Glomerular visceral epithelial cell (primary cell): ENCODE measurements around the gene MUC12.
"Not testable (repeated sequence)": the region's sequence is repeated elsewhere in the genome, so short reads cannot be mapped to it uniquely, and the experiment has no call there.

Experiments
- DNase-seq: peaks from one replicate; pipeline ENCODE4 v3.0.0-alpha.2; 2016; ENCODE audit errors: extremely low spot score

The MUC12 gene, protein sequence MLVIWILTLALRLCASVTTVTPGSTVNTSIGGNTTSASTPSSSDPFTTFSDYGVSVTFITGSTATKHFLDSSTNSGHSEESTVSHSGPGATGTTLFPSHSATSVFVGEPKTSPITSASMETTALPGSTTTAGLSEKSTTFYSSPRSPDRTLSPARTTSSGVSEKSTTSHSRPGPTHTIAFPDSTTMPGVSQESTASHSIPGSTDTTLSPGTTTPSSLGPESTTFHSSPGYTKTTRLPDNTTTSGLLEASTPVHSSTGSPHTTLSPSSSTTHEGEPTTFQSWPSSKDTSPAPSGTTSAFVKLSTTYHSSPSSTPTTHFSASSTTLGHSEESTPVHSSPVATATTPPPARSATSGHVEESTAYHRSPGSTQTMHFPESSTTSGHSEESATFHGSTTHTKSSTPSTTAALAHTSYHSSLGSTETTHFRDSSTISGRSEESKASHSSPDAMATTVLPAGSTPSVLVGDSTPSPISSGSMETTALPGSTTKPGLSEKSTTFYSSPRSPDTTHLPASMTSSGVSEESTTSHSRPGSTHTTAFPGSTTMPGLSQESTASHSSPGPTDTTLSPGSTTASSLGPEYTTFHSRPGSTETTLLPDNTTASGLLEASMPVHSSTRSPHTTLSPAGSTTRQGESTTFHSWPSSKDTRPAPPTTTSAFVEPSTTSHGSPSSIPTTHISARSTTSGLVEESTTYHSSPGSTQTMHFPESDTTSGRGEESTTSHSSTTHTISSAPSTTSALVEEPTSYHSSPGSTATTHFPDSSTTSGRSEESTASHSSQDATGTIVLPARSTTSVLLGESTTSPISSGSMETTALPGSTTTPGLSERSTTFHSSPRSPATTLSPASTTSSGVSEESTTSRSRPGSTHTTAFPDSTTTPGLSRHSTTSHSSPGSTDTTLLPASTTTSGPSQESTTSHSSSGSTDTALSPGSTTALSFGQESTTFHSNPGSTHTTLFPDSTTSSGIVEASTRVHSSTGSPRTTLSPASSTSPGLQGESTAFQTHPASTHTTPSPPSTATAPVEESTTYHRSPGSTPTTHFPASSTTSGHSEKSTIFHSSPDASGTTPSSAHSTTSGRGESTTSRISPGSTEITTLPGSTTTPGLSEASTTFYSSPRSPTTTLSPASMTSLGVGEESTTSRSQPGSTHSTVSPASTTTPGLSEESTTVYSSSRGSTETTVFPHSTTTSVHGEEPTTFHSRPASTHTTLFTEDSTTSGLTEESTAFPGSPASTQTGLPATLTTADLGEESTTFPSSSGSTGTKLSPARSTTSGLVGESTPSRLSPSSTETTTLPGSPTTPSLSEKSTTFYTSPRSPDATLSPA (N-terminal part only)

DNA sequence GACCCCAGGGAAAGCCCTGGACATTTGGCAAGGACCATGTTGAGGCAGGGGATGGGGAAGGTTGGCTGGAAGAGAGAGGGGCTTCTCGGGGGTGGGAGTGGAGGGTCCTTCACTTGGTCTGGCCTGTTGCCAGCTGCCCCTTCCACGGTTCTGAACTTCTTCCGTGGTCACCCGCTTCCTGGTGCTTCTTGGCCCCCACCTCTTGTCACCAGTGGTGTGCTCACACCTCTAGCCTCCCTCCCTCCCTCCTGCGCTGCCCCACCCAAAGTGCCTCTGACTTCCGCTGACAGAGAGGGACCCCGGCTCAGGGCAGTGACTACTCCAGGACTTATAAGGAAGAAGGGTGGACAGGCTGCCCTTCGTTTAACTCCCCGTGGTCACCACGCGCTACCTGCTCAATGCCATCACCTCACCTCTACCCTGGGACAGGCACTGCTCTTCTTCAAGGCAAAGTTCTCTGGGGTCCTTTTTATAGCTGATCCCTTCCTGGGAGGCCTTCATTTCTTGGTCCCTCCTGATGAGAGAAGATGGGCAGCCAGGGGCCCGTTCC is at the start of gene MUC12:
Gene MUC12, plus strand, starts transcription at position 500 of the 550 bp plus-strand sequence. CDS start 58 bp downstream, outside the sequence.
- no peak for DNase-seq

DNA sequence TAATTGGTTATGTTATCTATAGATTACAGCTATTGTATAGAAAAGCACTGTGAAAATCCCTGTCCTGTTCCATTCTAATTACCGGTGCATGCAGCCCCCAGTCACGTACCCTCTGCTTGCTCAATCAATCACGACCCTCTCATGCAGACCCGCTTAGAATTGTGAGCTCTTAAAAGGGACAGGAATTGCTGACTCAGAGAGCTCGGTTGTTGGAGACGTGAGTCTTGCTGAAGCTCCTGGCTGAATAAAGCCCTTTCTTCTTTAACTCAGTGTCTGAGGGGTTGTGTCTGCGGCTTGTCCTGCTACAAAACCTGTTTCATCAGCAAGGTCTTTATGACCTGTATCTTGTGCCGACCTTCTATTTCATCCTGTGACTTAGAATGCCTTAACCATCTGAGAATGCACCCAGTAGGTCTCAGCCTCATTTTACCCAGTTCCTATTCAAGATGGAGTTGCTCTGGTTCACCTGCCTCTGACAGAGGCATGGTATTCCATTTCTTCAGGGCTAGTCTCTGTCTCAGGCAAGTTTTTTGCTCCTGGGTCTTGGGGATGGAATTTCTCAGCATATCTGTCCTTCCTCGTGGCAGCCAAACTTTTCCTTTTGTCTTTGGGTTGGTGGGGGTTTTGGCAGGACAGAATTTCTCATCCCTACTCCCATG is 49.5 kb upstream of the MUC12 start:
- not testable (repeated sequence) for DNase-seq

DNA sequence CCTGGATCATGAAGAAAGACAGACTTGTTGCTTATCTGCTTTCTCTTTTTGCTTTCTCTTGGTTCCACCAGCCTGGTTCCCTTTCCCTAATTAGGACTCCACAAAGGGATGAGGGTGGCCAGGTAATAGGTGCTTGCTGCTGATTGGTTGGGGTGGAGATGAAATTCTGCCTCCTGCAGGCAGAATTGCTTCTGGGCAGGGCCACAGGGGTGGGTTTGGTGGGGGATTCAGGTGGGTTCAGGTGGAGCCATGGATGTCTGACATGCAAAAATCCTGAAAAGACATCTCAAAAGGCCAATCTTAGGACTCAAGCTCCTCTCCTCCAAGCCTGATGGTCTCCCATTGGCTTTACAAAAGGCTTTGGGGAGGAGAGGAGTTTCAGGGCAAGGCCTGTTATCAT is 48.3 kb upstream of the MUC12 start:
- no peak for DNase-seq

DNA sequence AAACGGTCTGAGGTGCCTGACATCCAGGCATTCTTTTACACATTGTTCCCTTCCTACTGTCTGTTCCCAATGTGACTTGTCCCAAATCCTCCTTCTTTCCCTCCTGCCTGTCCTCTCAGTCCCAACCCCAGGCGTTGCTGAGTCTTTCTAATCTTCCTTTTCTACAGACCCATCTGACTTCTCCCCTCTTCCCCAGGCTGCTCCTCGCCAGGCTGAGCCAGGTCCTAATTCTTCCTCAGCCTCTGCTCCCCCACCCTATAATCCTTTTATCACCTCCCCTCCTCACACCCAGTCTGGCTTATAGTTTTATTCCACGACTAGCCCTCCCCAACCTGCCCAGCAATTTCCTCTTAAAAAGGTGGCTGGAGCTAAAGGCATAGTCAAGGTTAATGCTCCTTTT is 45.7 kb upstream of the MUC12 start:
- not testable (repeated sequence) for DNase-seq

DNA sequence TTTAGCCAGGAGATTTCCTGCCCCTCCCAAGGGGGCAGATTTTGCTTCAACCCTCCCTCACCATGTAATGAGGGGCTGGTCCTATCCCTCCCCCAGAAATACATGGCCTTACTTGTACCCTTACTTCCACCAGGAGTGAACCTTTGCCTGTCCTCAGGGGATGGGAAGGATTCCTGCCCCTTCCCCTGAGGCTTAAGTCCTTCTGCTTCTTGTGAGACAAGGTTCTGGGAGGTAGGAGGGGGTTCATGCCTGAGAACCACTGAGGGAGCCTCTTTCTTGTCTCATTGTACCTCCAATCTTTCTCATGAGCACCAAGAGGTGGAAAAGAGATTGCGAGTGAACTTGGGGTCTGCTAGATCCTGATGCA is 39.6 kb upstream of the MUC12 start:
- DNase-seq, result no peak

DNA sequence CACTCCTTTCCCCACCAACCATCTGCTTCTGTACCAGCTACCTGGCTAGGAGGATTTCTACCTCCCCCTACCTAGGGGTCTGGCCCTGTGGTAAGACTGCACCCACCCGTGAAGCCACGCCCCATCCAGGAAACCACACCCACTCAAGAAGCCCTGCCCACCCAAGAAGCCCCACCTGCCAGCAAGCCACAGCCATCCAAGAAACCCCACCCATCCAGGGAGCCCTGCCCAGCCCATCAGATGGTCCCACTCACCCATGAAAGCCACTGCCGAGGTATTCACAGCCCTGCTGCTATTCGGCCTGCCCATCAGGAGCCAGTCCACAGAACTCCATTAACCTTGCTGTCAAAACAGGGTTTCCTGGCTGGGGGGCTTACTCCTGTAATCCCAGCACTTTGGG is 35.6 kb upstream of the MUC12 start:
- DNase-seq, result no peak

DNA sequence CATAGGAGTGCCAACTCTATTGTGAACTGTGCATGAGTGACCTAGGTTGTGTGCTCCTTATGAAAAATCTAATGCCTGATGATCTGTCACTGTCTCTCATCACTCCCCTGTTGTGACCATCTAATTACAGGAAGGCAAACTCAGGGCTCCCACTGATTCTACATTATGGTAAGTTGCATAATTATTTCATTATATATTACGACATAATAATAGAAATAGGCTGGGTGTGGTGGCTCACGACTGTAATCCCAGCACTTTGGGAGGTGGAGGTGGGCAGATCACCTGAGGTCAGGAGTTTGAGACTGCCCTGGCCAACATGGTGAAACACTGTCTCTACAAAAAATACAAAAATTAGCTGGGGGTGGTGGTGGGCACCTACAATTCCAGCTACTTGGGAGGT is 34.0 kb upstream of the MUC12 start:
- not testable (repeated sequence) for DNase-seq

DNA sequence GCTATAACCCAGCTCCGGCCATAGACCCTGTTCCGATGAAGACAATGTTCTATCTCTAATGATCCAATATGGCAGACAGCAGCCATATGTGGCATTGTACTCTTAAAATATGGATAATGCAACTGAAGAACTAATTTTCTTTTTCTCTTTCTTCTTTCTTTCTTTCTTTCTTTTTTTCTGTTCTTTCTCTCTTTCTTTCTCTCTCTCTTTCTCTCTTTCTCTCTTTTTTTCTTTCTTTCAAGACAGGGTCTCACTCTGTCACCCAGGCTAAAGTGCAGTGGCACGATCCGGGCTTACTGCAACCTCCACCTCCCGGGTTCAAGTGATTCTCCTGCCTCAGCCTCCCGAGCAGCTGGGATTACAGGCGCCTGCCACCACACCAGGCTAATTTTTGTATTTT is 33.2 kb upstream of the MUC12 start:
- DNase-seq, result not testable (repeated sequence)

DNA sequence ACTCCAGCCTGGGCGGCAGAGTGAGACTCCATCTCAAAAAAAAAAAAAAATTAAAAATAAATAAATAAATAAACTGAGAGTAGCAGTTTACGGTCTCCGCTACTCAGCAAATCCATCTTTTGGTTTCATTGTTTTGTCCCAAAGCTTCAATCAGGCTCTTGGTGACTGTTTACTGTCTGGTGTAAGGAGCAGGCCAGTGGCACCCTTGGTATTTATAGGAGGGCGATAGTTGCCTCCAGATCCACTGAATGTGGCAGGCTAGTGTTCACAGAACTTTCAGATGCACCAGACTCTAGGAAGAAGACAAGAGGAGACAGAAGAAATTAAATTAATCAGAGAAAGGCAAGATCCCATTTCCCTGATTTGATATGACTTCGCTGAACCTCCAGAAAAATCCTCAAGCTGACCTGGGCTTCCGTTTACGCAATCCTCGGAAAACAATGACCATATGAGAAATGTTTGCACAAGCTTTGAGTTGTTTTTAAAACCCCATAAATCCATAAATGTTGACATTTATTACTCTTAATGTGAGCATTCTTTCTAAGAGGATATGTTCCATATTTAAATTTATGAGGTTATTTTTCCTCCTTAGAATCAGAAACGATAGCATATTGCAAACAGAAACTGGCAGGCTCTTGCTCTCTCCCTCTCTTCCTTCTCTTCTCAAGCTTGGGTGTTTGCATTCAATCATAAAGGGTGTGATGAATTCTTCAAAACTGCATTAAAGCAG is 27.2 kb upstream of the MUC12 start:
- no peak for DNase-seq

DNA sequence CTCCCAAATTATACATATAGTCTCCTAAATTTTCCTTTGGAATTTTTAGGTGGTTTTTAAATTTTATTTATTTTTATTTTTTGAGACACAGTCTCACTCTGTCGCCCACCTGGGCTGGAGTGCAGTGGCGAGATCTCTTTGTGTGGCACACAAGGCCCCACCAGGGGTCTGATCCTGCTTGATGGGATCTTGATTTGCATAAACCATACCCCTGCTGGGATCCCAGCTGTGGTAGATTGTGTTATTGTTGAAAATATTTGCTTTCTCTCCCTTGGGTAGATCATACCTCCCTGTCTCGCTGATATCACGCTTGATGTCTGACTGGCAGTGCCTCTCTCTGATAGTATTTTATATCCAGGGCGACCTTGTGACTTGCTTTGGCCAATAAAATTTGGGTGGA is 25.7 kb upstream of the MUC12 start:
- DNase-seq, result no peak

DNA sequence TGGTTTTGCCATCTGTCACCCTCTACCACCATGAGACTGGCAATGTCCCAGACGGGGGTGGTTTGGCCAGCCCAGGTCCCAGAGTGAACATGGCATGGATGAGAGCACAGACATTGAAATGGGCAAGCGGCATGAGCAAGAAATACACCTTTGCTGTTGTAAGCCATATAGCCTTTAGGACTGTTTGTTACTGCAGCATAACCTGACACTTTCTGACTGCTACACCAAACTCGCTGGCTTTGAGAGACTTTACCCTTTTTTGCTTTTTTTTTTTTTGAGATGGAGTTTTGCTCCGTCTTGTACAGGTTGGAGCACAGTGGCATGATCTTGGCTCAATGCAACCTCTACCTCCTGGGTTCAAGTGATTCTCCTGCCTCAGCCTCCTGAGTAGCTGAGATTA is 25.2 kb upstream of the MUC12 start:
- DNase-seq, result no peak

DNA sequence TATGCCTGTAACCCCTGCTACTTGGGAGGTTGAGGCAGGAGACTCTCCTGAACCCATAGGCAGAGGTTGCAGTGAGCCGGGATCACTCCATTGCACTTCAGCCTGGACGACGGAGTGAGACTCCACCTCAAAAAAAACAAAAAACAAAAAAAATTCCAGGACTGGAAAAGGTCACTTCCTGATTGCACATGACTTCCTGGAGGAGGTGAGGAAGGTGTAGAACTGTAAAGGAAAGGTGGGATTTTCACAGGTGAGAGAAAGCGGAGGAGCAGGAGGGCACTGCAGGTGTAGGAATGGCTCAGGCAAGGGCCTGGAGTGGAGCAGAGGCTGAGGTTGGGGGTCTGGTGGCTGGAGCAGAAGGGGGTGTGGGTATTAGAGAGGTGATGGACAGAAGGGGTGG is 23.3 kb upstream of the MUC12 start:
- DNase-seq, result no peak

DNA sequence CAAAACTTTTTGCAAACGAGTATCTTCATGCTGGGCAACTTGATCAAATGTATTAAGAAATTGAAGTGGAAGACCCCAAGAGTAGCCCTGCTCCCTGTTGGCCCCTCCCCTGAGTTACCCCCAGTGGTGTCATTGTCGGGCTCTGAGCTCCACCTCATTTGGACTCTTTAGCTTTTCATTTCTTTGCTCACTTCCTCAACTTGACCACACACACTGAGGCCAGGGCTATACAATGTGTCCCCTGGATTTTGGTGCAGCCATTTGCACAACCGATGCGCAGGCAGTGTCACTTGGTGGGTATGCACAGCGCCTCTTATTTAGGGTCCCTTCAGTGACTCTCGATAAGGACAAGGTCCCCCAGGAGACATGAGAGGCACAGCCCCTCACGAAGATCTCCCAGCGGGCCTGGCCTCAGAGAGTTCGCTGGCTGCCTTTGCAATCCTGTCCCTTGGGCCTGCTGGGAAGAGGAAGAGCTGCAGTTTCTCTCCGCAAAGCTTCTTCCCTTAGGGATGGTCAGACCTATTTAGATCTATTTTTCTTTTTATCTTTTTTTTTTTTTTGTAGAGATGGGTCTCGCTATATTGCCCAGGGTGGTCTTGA is 22.5 kb upstream of the MUC12 start:
- no peak for DNase-seq

DNA sequence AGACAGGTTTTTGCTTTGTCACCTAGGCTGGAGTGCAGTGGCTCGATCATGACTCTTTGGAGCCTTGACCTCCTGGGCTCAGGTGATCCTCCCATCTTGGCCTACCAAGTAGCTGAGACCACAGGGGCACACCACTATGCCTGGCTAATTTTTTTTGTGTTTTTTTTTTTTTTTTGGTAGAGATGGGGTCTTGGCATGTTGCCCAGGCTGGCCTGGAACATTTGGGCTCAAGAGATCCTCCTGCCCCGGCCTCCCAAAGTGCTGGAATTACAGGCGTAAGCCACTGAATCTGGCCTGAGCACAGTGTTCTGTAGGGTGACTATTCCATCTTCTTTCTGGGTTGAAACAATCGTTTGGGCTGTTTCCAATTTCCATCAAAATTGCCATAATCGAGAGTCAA is 21.6 kb upstream of the MUC12 start:
- DNase-seq, result no peak

DNA sequence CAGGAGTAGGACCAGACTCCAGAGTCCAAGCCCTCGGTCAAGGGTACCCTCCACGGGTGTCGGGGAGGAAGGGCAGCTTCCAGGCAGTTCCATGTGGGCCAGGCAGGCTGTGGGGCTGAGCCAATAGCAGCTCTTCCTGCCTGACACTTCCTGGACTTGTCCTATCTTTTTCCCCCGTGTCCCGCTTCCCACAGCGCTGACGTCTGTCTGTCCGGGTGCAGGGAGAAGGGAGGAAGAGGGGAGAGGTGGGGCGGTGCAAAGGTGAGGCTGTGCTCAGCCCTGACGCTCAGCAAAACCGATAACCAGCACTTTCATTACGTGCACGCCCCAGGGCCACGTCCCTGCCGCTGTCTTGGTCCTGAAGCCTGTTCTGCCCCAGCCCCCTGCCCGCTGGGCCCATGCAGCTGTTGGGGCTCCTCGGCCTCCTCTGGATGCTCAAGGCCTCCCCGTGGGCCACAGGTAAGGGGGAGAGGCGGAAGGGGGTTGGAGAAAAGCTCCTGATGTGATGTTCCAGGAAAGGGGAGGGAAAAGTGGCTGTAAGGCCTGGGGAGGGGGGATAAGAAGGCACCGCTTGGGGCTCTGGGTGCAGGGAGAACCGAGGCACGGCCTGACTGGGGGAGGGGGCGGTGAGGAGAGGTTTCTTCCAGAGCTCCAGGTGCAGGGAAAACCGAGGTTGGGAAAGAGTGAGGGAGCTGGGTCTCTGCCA is 20.0 kb upstream of the MUC12 start, which contains the start of gene MUC3A:
Gene MUC3A, plus strand, starts transcription at position 308 of the 706 bp plus-strand sequence. Its CDS starts 91 bp downstream, at position 399.
- no peak for DNase-seq

DNA sequence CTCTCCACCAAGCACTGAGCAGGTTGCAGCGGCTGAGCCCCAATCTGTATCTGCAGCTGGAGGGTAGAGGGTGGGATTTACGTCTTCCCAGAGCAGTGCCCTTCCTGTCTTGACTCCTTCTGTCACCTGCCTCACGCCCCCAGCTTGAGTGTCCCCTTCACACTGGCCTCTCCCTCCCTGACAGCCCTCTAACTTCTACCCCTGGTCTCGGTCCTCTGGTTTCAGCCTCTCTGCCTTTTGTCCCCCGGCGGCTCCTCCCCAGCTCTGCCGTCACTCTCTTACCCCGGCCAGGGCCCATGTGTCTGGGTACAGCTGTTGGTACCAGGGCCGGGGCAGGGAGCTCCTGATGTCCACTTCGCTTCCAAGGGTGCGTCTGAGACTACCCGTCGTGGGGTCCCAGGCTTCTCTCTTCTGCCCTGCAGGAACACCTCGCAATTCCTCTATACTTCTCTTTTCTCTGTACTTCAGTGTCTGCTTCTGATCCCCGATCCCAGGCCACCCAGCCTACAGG is 19.4 kb upstream of the MUC12 start:
- no peak for DNase-seq

DNA sequence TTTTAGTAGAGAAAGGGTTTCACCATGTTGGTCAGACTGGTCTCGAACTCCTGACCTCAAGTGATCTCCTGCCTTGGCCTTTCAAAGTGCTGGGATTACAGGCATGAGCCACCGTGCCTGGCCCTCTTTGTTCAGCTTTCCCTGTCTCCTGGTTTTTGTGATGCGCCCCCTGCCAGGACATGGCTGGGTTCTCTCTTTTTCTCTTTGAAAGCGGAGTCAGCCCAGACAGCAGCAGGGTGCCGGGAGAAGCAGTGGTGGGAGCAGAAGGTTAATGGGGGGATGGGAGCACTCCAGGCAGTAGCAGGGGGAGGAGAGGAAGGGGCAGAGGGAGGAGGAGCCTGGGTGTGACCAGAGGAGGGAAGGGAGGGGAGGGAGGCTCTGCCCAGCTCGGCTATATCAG is 18.2 kb upstream of the MUC12 start:
- DNase-seq, result no peak

DNA sequence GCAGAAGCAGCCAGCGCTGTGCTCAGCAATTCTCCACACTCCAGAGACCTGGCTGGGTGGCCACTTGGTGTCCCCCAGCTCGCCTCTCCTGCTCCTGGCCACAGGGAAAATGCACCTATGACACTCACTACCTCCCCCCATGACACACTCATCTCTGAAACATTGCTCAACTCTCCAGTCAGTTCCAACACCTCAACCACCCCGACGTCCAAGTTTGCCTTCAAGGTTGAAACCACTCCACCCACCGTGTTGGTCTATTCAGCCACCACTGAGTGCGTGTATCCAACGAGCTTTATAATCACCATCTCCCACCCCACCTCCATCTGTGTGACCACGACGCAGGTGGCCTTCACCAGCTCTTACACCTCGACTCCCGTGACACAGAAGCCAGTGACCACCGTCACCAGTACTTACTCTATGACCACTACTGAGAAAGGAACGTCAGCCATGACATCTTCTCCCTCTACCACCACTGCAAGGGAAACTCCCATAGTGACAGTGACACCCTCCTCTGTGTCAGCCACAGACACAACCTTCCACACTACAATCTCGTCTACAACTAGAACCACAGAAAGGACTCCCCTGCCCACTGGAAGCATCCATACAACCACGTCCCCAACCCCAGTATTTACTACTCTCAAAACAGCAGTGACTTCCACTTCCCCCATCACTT is 17.3 kb upstream of the MUC12 start:
- DNase-seq, result no peak

DNA sequence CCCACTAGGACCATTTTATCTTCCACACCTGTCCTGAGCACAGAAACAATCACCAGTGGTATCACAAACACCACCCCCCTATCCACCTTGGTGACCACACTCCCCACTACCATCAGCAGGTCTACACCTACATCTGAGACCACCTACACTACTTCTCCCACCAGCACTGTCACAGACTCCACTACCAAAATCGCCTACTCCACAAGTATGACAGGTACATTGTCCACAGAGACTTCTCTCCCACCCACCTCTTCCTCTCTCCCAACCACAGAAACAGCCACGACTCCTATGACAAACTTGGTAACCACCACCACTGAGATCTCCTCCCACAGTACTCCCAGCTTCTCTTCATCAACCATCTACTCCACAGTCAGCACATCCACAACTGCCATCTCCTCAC is 16.7 kb upstream of the MUC12 start:
- no peak for DNase-seq
